ENCODE results near the gene CELSR3.

CELSR3 gene

DNA sequence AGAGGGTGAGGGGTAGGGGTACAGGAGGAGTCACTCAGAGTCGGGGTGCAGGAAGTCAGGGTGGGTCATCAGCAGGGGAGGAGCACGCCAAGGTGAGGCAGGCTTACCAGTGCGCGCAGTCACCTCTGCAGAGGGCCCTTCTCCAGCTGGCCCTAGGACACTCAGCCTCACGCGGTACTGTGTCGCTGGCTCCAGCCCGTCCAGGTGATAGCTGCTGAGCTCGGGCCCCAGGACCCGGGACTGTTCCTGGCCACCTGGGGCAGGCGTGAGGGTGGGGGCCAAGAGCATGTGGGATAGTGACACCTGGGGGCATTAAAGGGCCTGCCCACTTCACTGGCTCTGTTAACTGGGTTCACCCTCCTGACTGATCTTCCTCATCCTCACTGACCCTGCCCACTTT, 75.0 kb downstream of the CELSR3 start:
- no peak for DNase-seq (ENCODE audit: low spot score)
- TF ChIP-seq, protein P1, sequence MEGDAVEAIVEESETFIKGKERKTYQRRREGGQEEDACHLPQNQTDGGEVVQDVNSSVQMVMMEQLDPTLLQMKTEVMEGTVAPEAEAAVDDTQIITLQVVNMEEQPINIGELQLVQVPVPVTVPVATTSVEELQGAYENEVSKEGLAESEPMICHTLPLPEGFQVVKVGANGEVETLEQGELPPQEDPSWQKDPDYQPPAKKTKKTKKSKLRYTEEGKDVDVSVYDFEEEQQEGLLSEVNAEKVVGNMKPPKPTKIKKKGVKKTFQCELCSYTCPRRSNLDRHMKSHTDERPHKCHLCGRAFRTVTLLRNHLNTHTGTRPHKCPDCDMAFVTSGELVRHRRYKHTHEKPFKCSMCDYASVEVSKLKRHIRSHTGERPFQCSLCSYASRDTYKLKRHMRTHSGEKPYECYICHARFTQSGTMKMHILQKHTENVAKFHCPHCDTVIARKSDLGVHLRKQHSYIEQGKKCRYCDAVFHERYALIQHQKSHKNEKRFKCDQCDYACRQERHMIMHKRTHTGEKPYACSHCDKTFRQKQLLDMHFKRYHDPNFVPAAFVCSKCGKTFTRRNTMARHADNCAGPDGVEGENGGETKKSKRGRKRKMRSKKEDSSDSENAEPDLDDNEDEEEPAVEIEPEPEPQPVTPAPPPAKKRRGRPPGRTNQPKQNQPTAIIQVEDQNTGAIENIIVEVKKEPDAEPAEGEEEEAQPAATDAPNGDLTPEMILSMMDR (IDR thresholded peaks at IDR 0.05; ENCODE audit: extremely low read depth, insufficient read depth, missing control alignments), result no peak
- in situ Hi-C loops (cut with MboI; ENCODE audit: low pct_unique_long_range_greater_than_20kb, low sequenced_read_pairs, unreplicated experiment), result no loop called here
